ENCODE data around the gene SCNM1.

GRCh38 chr1:151133018-151133806 lies 32.7 kb upstream of the SCNM1 start:
- TF ChIP-seq CTCF (IDR thresholded peaks at IDR 0.05), result no peak
- TF ChIP-seq POLR2A (IDR thresholded peaks at IDR 0.05), result no peak
